ENCODE results near the gene SKOR2. TPM values are rescaled to one million over a fixed set of nuclear protein-coding genes. Genes with fewer than 3 reads are reported as not detected.

The SKOR2 gene
- total and polyA plus RNA-seq, 2 donors (not counting 1 experiment from before 2014, with no cell fraction given) = not detected

DNA sequence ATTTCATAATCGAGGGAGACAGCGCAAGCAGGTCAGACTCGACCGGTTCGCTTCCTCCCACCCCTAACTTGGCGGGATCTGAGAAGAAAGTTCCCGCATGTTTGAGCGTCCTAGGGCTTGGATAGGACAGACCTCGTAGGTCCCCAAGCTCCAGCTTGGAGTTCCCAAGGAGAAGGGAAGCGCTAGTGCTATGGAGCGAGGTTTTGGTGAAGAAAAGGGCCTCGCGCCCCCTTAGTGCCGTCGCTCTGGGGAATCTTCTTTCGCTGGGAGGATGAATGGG lies 11.6 kb upstream of the SKOR2 start:
- peaks cover 75% of the 10 kb centered on the region for H3K27me3 Mint-ChIP-seq
- Histone ChIP-seq H3K36me3 (replicated peaks in 1 of 2; ENCODE audit: control extremely low read depth in 1 of 2, control insufficient read depth in 1 of 2, extremely low read depth in 1 of 2, insufficient read depth in 2 of 2, low read length in 1 of 2) (no peaks in the 10 kb centered on the region), H4K20me1 (ENCODE audit: control insufficient read depth, insufficient read depth, low read length, poor library complexity, severe bottlenecking) (no peaks in the 10 kb centered on the region), H3K79me2 (ENCODE audit: control insufficient read depth, insufficient read depth, low read length) (no peaks in the 10 kb centered on the region), H3K4me1 (ENCODE audit: control insufficient read depth in 2 of 2, insufficient read depth in 2 of 2, low read length in 2 of 2) (no peaks in the 10 kb centered on the region), H3K4me3 (ENCODE audit: control extremely low read depth in 1 of 5, extremely low read depth in 1 of 5, insufficient read depth in 1 of 5, low read depth in 2 of 5, low read length in 4 of 5) (no peak overlapping the region), H3K9me3 (ENCODE audit: control extremely low read depth in 1 of 3, control insufficient read depth in 2 of 3, insufficient read depth in 1 of 3, low read length in 2 of 3) (peaks cover 0 to 36% (median 0%) of the 10 kb centered on the region in 3 donors), H3K9ac (ENCODE audit: low read length) (no peak overlapping the region), H2AFZ (ENCODE audit: insufficient read depth, low read depth, low read length, poor library complexity, severe bottlenecking) (no peak overlapping the region), H3K27me3 (replicated peaks in 1 of 4; ENCODE audit: control extremely low read depth in 1 of 4, control insufficient read depth in 3 of 4, insufficient read depth in 4 of 4, low read length in 3 of 4) (peaks cover 0 to 71% (median 28%) of the 10 kb centered on the region in 4 experiments), H3K4me2 (replicated peaks; ENCODE audit: low read depth, low read length, poor library complexity, severe bottlenecking) (no peak overlapping the region), H3K27ac (ENCODE audit: low read length in 2 of 2) (no peak overlapping the region)
- H3K4me3 Mint-ChIP-seq = no peak overlapping the region
- no peaks in the 10 kb centered on the region for H3K4me1 Mint-ChIP-seq
- intact Hi-C loops (cut with micrococcal nuclease) = no loop called here
- DNase-seq = no peak
- TF ChIP-seq EZH2 (IDR thresholded peaks at IDR 0.05; ENCODE audit: borderline replicate concordance, insufficient read depth, low read depth, low read length, poor library complexity, severe bottlenecking) = no peak
- TF ChIP-seq, protein P1, sequence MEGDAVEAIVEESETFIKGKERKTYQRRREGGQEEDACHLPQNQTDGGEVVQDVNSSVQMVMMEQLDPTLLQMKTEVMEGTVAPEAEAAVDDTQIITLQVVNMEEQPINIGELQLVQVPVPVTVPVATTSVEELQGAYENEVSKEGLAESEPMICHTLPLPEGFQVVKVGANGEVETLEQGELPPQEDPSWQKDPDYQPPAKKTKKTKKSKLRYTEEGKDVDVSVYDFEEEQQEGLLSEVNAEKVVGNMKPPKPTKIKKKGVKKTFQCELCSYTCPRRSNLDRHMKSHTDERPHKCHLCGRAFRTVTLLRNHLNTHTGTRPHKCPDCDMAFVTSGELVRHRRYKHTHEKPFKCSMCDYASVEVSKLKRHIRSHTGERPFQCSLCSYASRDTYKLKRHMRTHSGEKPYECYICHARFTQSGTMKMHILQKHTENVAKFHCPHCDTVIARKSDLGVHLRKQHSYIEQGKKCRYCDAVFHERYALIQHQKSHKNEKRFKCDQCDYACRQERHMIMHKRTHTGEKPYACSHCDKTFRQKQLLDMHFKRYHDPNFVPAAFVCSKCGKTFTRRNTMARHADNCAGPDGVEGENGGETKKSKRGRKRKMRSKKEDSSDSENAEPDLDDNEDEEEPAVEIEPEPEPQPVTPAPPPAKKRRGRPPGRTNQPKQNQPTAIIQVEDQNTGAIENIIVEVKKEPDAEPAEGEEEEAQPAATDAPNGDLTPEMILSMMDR (IDR thresholded peaks at IDR 0.05) = no peak
- no peaks in the 10 kb centered on the region for H3K9me3 Mint-ChIP-seq (ENCODE audit: insufficient read depth)
- POLR2A ChIA-PET = no interaction called here
- ATAC-seq (ENCODE audit: low read depth) = no peak
- 15% methylated on average over 12 of the region's 16 CpGs for WGBS (ENCODE audit: insufficient coverage)
- CTCF ChIA-PET = no interaction called here
- H3K27ac Mint-ChIP-seq = no peak overlapping the region

GRCh38 chr18:47262301-47263149 lies 11.1 kb upstream of the SKOR2 start:
- ATAC-seq (ENCODE audit: low read depth) (no peak), DNase-seq (no peak)
- Histone ChIP-seq H3K4me3 (ENCODE audit: control extremely low read depth in 1 of 5, extremely low read depth in 1 of 5, insufficient read depth in 1 of 5, low read depth in 2 of 5, low read length in 4 of 5) (no peak overlapping the region), H3K27ac (ENCODE audit: low read length in 2 of 2) (no peak overlapping the region), H3K9me3 (ENCODE audit: control extremely low read depth in 1 of 3, control insufficient read depth in 2 of 3, insufficient read depth in 1 of 3, low read length in 2 of 3) (peaks cover 0 to 36% (median 0%) of the 10 kb centered on the region in 3 donors), H4K20me1 (ENCODE audit: control insufficient read depth, insufficient read depth, low read length, poor library complexity, severe bottlenecking) (no peaks in the 10 kb centered on the region), H3K27me3 (replicated peaks in 1 of 4; ENCODE audit: control extremely low read depth in 1 of 4, control insufficient read depth in 3 of 4, insufficient read depth in 4 of 4, low read length in 3 of 4) (peaks cover 0 to 71% (median 29%) of the 10 kb centered on the region in 4 experiments), H3K4me1 (ENCODE audit: control insufficient read depth in 2 of 2, insufficient read depth in 2 of 2, low read length in 2 of 2) (no peaks in the 10 kb centered on the region), H2AFZ (ENCODE audit: insufficient read depth, low read depth, low read length, poor library complexity, severe bottlenecking) (no peak overlapping the region), H3K79me2 (ENCODE audit: control insufficient read depth, insufficient read depth, low read length) (no peaks in the 10 kb centered on the region), H3K36me3 (replicated peaks in 1 of 2; ENCODE audit: control extremely low read depth in 1 of 2, control insufficient read depth in 1 of 2, extremely low read depth in 1 of 2, insufficient read depth in 2 of 2, low read length in 1 of 2) (no peaks in the 10 kb centered on the region), H3K9ac (ENCODE audit: low read length) (no peak overlapping the region), H3K4me2 (replicated peaks; ENCODE audit: low read depth, low read length, poor library complexity, severe bottlenecking) (no peak overlapping the region)
- ChIA-PET POLR2A (no interaction called here), CTCF (no interaction called here)
- TF ChIP-seq EZH2 (IDR thresholded peaks at IDR 0.05; ENCODE audit: borderline replicate concordance, insufficient read depth, low read depth, low read length, poor library complexity, severe bottlenecking) = no peak
- TF ChIP-seq, protein P1 (IDR thresholded peaks at IDR 0.05) = no peak
- 10% methylated on average over 33 of the region's 38 CpGs for WGBS (ENCODE audit: insufficient coverage)
- H3K4me1 Mint-ChIP-seq = no peaks in the 10 kb centered on the region
- no peak overlapping the region for H3K4me3 Mint-ChIP-seq
- H3K9me3 Mint-ChIP-seq (ENCODE audit: insufficient read depth) = no peaks in the 10 kb centered on the region
- H3K27ac Mint-ChIP-seq = no peak overlapping the region
- peaks cover 76% of the 10 kb centered on the region for H3K27me3 Mint-ChIP-seq
- intact Hi-C loops (cut with micrococcal nuclease) = no loop called here
